ENCODE data around the gene NLRC5. TPM values are rescaled to one million over a fixed set of nuclear protein-coding genes. Genes with fewer than 3 reads are reported as not detected.

NLRC5 gene, protein sequence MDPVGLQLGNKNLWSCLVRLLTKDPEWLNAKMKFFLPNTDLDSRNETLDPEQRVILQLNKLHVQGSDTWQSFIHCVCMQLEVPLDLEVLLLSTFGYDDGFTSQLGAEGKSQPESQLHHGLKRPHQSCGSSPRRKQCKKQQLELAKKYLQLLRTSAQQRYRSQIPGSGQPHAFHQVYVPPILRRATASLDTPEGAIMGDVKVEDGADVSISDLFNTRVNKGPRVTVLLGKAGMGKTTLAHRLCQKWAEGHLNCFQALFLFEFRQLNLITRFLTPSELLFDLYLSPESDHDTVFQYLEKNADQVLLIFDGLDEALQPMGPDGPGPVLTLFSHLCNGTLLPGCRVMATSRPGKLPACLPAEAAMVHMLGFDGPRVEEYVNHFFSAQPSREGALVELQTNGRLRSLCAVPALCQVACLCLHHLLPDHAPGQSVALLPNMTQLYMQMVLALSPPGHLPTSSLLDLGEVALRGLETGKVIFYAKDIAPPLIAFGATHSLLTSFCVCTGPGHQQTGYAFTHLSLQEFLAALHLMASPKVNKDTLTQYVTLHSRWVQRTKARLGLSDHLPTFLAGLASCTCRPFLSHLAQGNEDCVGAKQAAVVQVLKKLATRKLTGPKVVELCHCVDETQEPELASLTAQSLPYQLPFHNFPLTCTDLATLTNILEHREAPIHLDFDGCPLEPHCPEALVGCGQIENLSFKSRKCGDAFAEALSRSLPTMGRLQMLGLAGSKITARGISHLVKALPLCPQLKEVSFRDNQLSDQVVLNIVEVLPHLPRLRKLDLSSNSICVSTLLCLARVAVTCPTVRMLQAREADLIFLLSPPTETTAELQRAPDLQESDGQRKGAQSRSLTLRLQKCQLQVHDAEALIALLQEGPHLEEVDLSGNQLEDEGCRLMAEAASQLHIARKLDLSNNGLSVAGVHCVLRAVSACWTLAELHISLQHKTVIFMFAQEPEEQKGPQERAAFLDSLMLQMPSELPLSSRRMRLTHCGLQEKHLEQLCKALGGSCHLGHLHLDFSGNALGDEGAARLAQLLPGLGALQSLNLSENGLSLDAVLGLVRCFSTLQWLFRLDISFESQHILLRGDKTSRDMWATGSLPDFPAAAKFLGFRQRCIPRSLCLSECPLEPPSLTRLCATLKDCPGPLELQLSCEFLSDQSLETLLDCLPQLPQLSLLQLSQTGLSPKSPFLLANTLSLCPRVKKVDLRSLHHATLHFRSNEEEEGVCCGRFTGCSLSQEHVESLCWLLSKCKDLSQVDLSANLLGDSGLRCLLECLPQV (N-terminal part only)
- 1 to 10 TPM; 2.3 to 4.0 (median 2.8) TPM for polyA plus RNA-seq (ENCODE audit: insufficient read length in 3 of 3)

- DNase-seq (ENCODE audit: low read depth in 3 of 3, low spot score in 2 of 3): peak in 2 of 3 donors; percentile 45 to 67
Measured at GRCh38 chr16:56988948-56989945, at the start of gene NLRC5. Gene NLRC5 (plus strand): TSS chr16:56989557. CDS start chr16:57020713, 31,156 bp downstream.

DNA sequence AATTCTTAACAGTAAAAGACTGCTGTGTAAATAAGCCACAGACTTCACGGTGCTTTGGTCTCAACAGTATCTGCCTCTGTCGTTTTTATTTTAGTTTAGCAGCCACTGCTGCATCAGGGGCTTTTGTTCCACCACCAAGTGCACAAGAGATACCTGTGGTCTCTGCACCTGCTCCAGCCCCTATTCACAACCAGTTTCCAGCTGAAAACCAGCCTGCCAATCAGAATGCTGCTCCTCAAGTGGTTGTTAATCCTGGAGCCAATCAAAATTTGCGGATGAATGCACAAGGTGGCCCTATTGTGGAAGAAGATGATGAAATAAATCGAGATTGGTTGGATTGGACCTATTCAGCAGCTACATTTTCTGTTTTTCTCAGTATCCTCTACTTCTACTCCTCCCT is 49.6 kb upstream of the NLRC5 start:
- DNase-seq (ENCODE audit: low read depth in 3 of 3, low spot score in 2 of 3): no peak

GRCh38 chr16:56941092-56941491 is 48.3 kb upstream of the NLRC5 start:
- DNase-seq (ENCODE audit: low read depth in 3 of 3, low spot score in 2 of 3): no peak

GRCh38 chr16:56941856-56942331 is 47.5 kb upstream of the NLRC5 start:
- no peak for DNase-seq (ENCODE audit: low read depth in 3 of 3, low spot score in 2 of 3)

GRCh38 chr16:56943761-56944375 is 45.5 kb upstream of the NLRC5 start:
- no peak for DNase-seq (ENCODE audit: low read depth in 3 of 3, low spot score in 2 of 3)

DNA sequence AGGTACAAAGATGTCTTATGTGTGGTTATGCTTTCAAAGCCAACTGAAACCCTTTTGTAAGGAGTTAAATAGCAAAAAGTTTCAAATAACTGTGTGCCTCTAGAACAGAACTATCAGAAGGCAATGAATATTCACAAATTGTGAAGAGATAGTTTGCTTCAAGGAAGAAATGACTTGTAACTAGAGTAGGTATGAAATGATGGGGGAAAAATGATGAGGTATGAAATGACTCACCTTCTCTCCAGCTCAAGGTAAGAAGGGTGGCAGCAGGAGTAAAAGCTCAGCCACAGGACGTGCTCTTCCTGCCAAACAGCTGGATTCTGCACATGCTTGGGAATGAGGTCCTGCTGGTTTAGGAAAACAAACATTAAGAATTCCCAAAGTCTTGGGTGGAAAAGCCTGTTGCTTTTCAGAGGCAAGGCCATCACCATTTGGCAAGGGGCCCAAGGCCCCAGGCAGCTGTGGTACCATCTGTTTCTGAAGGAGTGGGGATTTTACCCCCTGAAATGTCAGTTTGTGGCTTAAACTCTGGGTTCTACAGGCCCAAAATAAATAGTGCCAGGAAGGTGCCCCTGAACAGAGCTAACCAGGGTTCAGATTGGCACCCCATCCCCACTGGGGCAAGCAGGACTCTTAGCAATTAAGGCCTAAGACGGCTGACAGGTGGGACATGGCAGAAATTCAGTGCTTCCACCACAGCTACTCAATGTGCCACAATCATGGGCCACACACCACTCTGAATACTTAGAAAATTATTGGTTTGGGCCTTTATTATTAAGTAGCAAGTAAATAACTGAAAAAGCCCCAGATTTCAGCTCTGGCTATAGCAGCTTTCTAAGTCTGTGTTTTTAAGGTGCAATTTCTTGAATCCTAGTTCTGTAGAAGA is 44.2 kb upstream of the NLRC5 start:
- DNase-seq (ENCODE audit: low read depth in 3 of 3, low spot score in 2 of 3): no peak

DNA sequence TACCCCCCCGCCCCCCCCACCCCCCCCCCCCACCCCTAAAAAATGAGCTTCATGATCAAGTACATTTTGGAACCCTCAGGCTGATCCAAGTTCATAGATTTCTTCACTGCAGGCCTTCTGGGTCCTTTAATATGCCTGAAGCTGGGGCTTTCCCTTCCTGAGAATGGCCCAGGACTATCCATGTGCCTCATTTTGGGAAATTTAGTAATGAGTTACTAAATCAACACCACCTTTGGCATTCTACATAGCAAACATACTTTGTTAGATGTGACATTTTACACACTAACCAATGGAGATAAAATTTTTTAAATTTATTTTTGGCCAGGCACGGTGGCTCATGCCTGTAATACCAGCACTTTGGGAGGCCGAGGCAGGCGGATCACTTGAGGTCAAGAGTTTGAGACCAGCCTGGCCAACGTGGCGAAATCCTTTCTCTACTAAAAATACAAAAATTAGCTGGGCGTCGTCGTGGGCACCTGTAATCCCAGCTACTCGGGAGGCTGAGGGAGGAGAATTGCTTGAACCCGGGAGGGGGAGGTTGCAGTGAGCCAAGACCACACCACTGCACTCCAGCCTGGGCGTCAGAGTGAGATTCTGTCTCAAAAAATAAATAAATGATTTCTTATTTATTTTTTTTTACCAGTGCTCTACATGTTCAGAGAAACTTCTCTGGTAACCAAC is 43.4 kb upstream of the NLRC5 start:
- no peak for DNase-seq (ENCODE audit: low read depth in 3 of 3, low spot score in 2 of 3)

DNA sequence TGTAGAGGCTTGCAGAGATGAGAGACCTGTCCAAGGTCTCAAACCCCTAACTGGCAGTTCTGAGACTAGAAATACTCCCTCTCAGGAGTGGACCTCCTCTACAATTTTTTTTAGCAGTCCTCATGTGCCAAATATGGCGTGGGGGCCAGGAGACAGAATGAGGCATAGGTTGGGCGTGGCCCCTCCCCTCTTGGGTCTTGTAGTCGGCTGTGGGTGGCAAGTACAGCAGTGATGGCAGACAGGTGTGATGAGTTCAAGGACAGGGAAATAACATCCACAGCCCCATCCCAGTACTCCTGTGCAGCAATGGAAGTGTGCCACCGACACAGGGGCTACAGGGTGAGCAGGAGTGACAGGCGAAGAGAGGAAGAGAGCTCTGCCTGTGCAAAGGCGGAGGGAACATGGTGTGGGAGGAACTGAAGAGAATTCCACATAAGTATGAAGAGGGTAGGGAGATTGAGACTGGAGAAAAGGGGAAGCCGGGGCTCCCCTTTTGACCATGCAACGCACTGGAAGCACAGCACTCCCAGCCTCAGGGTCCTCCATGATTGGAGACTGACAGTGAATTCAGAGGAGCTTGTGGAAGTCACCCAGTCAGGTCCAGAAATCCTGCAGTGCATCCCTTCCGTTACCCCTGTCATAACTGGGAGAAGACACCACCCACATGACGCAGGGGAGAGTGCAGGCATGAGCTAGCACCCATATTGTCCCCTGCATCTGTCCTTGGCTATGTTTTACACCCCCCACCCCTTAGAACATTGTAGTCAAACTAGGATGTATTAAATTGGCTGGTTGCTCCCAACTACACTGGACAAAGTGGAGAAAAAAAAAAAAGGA is 42.4 kb upstream of the NLRC5 start:
- DNase-seq (ENCODE audit: low read depth in 3 of 3, low spot score in 2 of 3): no peak

DNA sequence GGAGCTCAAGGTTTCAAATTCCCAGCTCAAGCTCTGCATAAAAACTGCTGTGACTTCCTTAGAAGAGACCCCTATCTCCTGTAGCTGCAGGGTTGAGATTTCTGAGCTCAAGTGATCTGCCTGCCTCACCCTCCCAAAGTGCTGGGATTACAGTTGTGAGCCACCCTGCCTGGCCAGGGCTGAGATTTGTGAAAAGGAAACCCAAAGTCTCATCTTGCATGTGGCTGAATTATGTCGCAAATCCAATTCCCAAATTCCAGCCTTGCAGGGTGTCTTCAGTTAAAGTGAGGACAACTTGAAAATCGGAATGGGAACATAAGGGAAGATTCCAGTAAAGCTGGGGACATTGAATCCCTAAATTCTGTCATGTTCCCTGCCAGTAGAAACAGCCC is 41.8 kb upstream of the NLRC5 start:
- DNase-seq (ENCODE audit: low read depth in 3 of 3, low spot score in 2 of 3): no peak

DNA sequence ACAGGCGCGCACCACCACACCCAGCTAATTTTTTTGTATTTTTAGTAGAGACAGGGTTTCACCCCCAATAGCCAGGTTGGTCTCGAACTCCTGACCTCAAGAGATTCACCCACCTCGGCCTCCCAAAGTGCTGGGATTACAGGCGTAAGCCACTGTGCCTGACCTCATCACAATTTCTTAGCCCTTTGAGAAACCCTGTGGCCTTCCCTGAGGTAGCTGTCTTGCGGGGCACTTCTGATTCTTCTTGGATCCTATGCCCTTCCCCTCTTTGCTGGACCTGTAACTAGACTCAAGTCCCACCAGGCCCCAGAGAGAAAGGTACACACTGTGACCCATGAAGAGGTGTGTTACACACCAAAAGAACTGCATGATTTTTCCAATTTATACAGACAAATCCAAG is 41.1 kb upstream of the NLRC5 start:
- no peak for DNase-seq (ENCODE audit: low read depth in 3 of 3, low spot score in 2 of 3)

DNA sequence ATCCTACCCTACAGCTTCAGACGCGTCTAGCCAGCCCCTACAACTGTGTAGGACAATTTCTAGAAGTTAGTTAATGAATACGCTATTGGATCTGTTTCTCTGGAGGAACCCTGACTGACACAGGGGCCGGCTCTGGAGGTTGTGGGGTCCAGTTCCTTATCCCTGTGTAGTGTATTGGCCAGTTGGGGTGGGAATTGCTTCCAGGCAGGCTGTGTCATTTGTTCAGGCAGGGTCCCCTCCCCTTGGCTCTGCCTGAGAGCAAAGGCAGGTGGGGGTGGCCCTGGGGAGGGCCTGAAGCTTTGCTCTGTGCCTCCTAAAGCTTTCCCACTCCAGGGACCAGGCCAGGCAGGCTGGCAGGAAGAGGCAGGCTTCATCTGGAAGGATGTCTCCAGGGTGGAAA is 39.3 kb upstream of the NLRC5 start:
- no peak for DNase-seq (ENCODE audit: low read depth in 3 of 3, low spot score in 2 of 3)

GRCh38 chr16:56950455-56950854 is 38.9 kb upstream of the NLRC5 start:
- no peak for DNase-seq (ENCODE audit: low read depth in 3 of 3, low spot score in 2 of 3)

- peak in 1 of 3 donors; percentile 15 for DNase-seq (ENCODE audit: low read depth in 3 of 3, low spot score in 2 of 3)
Measured at GRCh38 chr16:56950881-56951771, 38.2 kb upstream of the NLRC5 start.

DNA sequence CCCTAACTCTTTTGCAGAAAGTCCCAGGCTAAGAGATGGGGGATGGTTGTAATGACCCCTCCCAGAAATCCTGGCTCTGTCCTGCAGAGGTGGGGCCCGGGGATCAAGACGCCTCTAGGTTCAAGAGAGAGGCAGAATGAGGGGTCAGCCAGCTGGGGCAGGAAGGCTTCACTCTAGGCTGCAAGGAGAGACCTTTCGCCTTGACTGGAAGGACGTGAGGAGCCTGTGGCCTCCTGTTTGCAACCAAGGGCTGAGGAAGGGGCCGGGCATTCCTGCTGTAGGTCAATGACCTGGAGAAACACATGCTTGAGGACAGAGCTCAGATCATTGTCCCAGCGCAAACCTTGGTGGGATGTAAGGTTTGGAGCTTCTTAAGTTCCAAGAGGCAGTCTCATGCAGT is 36.4 kb upstream of the NLRC5 start:
- no peak for DNase-seq (ENCODE audit: low read depth in 3 of 3, low spot score in 2 of 3)

GRCh38 chr16:56956076-56956475 is 33.3 kb upstream of the NLRC5 start:
- DNase-seq (ENCODE audit: low read depth in 3 of 3, low spot score in 2 of 3): no peak

- DNase-seq (ENCODE audit: low read depth in 3 of 3, low spot score in 2 of 3): no peak
Measured at GRCh38 chr16:56956756-56957155, 32.6 kb upstream of the NLRC5 start.
